ENCODE results near the gene HOXD3.

HOXD3 gene

GRCh38 chr2:176157499-176158185 lies 535 bp downstream of the HOXD3 start:
- DNase-seq (ENCODE audit: low spot score): no peak
- TF ChIP-seq CTCF (IDR thresholded peaks at IDR 0.05; ENCODE audit: extremely low read depth, missing control alignments): no peak

- no peak for TF ChIP-seq CTCF (IDR thresholded peaks at IDR 0.05; ENCODE audit: extremely low read depth, missing control alignments)
- DNase-seq (ENCODE audit: low spot score): no peak
Measured at GRCh38 chr2:176158186-176158591, 1.1 kb downstream of the HOXD3 start.

- TF ChIP-seq CTCF (IDR thresholded peaks at IDR 0.05; ENCODE audit: extremely low read depth, missing control alignments): no peak
- DNase-seq (ENCODE audit: low spot score): no peak
Measured at GRCh38 chr2:176158855-176159662, 2.0 kb downstream of the HOXD3 start.

- no peak for TF ChIP-seq CTCF (IDR thresholded peaks at IDR 0.05; ENCODE audit: extremely low read depth, missing control alignments)
- no peak for DNase-seq (ENCODE audit: low spot score)
Measured at GRCh38 chr2:176159663-176160250, 2.6 kb downstream of the HOXD3 start.

- no peak for TF ChIP-seq CTCF (IDR thresholded peaks at IDR 0.05; ENCODE audit: extremely low read depth, missing control alignments)
- DNase-seq (ENCODE audit: low spot score): no peak
Measured at GRCh38 chr2:176160251-176160985, 3.3 kb downstream of the HOXD3 start.

GRCh38 chr2:176160986-176161824 lies 4.1 kb downstream of the HOXD3 start:
- no peak for DNase-seq (ENCODE audit: low spot score)
- no peak for TF ChIP-seq CTCF (IDR thresholded peaks at IDR 0.05; ENCODE audit: extremely low read depth, missing control alignments)

All from GM20000 (cell line).